Cardiac fibroblast (primary cell): ENCODE results near the gene DNM1L.

Experiments used
- DNase-seq, 2 donors: peaks; one replicate each; pipeline versions ENCODE4 v3.0.0 to v3.0.0-alpha.2; 2010; ENCODE audit warnings: low read depth in 2 of 2
- H3K4me3 ChIP-seq, 2 donors: replicated peaks in 1 of 2; 1 replicate in 1 of 2; 2 replicates in 1 of 2; pipeline ENCODE4 v1.5.1; 2011; ENCODE audit warnings: low read depth in 2 of 2, low read length in 2 of 2, mild to moderate bottlenecking in 2 of 2, moderate library complexity in 1 of 2
- TF ChIP-seq, protein P1 (sequence below): IDR thresholded peaks from one replicate; pipeline ENCODE4 v1.5.1; 2011; ENCODE audit warnings: low read depth, mild to moderate bottlenecking, low read length, inconsistent platforms

The DNM1L gene

DNA sequence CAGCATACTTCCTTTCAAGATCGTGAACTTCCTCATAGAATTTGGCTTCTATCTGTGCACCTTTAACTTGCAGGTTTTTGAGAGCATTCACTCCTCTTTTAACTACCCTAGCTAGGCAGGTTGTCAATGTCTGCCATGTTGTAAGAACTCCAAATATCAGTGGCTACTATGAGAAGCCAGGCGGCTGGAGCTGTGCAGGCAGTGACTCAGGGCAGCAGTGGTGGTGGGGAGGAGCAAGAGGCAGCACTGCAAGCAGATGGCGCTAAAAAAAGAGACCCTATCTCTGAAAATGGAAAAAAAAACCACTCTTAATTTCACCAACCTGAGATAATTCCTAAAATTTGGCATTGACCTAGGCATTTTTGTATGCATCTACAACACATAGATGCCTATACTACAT, 48.1 kb downstream of the DNM1L start:
- H3K4me3 ChIP-seq: no peak overlapping the region
- peak; percentile 4 to 14 for DNase-seq
- TF ChIP-seq, protein P1, sequence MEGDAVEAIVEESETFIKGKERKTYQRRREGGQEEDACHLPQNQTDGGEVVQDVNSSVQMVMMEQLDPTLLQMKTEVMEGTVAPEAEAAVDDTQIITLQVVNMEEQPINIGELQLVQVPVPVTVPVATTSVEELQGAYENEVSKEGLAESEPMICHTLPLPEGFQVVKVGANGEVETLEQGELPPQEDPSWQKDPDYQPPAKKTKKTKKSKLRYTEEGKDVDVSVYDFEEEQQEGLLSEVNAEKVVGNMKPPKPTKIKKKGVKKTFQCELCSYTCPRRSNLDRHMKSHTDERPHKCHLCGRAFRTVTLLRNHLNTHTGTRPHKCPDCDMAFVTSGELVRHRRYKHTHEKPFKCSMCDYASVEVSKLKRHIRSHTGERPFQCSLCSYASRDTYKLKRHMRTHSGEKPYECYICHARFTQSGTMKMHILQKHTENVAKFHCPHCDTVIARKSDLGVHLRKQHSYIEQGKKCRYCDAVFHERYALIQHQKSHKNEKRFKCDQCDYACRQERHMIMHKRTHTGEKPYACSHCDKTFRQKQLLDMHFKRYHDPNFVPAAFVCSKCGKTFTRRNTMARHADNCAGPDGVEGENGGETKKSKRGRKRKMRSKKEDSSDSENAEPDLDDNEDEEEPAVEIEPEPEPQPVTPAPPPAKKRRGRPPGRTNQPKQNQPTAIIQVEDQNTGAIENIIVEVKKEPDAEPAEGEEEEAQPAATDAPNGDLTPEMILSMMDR: no peak

DNA sequence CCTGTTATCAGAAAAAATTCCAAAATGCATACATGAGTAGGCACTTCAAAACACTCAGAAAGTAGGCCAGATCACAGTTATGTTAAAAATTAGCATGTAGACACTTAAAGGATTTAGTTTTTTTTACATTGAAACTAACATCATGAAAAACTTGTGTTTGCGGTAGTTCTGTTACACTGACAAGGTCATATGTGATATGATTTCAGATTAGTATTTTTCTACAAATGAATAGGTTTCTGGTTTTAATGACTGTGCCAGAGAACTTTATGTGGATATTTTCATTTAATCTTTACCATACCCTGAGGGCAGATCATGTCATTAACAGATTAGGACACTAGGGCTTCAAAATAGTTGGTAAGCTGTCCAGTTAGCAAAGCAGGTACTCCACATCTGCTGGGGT, 55.9 kb downstream of the DNM1L start:
- DNase-seq: no peak
- no peak overlapping the region for H3K4me3 ChIP-seq
- TF ChIP-seq, protein P1: no peak

DNA sequence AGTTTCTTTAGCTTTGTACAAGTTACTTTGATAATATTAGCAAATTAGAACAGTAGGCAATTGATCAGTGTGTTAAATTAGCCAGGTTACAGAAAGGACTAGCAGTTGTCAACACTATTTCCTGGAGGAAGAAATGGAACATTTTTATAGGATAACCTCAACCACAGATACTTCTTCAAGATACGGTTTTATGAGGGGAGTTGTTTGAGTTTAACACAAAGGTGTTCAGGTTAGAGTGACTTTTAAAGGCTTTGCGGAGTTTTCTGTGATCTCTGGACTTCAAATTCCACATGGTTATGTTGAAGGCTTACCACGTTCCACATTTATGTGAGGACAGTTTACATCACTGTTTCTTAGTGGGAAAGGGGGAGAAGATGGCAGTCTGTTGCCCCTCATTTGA, 57.3 kb downstream of the DNM1L start:
- no peak for DNase-seq
- TF ChIP-seq, protein P1: no peak
- H3K4me3 ChIP-seq: no peak overlapping the region

DNA sequence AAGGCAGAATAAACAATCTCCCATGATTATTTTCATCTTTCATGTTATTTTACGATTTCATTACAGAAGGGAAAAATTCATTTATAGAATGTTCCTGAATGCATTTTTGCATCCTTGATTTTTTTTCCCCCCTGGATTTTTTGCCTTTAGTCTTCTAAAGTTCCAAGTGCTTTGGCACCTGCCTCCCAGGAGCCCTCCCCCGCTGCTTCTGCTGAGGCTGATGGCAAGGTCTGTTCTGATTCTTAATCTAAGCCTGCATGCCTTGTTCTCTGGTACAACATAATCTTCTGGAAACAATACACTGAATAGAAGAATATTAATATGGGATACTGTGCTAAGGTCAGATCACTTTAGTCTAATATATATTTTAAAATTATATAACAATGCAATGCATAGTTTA, 58.6 kb downstream of the DNM1L start:
- H3K4me3 ChIP-seq: no peak overlapping the region
- TF ChIP-seq, protein P1: no peak
- DNase-seq: no peak

DNA sequence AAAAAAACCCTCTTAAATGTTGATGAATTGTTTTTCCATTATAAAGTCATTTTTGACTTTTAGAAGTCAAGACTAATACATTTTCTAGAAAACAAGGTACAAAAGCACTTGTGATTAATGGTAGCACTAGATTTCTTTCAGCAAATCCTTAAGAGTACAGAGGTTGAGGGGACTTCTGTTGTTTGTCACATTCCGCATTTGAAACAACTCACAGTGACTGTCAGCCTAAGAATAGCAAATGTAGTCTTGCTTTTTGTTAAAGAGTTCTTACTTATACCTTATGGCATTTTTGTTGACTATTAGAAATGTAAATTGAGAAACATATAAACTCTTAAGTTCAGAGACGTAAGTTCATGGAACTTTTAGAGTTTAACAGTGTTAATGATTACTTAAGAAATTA, 60.2 kb downstream of the DNM1L start:
- TF ChIP-seq, protein P1: no peak
- no peak for DNase-seq
- H3K4me3 ChIP-seq: no peak overlapping the region

DNA sequence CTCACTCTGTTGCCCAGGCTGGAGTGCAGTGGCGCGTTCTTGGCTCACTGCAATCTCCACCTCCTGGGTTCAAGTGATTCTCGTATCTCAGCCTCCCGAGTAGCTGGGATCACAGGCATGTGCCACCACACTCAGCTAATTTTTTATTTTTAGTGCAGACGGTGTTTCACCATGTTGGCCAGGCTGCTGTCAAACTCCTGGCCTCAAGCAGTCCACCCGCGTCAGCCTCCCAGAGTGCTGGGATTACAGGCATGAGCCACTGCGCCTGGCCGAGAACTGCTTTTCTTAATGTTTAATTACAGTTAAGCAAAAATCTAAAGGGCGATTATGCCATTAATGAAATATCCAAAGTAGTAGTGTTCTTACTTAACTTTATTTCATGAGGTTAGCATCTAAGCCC, 63.0 kb downstream of the DNM1L start:
- no peak for DNase-seq
- TF ChIP-seq, protein P1: no peak
- H3K4me3 ChIP-seq: no peak overlapping the region

DNA sequence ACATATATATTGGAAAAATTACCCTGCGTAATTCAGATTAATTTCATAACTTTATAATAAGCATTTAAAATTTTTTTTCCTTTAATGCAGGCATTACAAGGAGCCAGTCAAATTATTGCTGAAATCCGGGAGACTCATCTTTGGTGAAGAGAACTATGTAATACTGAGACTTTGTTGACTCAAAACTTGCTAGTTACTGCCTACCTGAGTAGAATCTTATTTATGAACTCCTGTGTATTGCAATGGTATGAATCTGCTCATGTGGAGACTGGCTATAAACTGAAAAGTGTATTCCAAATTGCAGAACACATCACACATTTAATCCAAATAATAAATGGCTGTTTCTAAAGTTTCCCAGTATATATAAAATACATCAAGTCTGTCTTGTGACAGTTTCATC, 64.2 kb downstream of the DNM1L start:
- TF ChIP-seq, protein P1: no peak
- no peak overlapping the region for H3K4me3 ChIP-seq
- no peak for DNase-seq
